ENCODE data around the gene MSX1. TPM values are rescaled to one million over a fixed set of nuclear protein-coding genes. Genes with fewer than 3 reads are reported as not detected.

The MSX1 gene
- total RNA-seq, 1 donor from 2014 or later, result not detected

GRCh38 chr4:4889781-4890180, 30.3 kb downstream of the MSX1 start:
- H3K9me3 ChIP-seq (ENCODE audit: low read depth), result no peaks in the 10 kb centered on the region
- no peaks in the 10 kb centered on the region for H3K79me2 ChIP-seq (ENCODE audit: low read depth)
- TF ChIP-seq, protein P1, sequence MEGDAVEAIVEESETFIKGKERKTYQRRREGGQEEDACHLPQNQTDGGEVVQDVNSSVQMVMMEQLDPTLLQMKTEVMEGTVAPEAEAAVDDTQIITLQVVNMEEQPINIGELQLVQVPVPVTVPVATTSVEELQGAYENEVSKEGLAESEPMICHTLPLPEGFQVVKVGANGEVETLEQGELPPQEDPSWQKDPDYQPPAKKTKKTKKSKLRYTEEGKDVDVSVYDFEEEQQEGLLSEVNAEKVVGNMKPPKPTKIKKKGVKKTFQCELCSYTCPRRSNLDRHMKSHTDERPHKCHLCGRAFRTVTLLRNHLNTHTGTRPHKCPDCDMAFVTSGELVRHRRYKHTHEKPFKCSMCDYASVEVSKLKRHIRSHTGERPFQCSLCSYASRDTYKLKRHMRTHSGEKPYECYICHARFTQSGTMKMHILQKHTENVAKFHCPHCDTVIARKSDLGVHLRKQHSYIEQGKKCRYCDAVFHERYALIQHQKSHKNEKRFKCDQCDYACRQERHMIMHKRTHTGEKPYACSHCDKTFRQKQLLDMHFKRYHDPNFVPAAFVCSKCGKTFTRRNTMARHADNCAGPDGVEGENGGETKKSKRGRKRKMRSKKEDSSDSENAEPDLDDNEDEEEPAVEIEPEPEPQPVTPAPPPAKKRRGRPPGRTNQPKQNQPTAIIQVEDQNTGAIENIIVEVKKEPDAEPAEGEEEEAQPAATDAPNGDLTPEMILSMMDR (IDR thresholded peaks at IDR 0.05), result no peak
- TF ChIP-seq EZH2phosphoT487 (IDR thresholded peaks at IDR 0.05) (no peak), EZH2 (IDR thresholded peaks at IDR 0.05) (no peak)
- no peaks in the 10 kb centered on the region for H3F3A ChIP-seq (ENCODE audit: low read depth)
- Mint-ChIP-seq H3K36me3 (no peaks in the 10 kb centered on the region), H3K4me1 (peaks cover 2% of the 10 kb centered on the region), H3K27ac (no peak overlapping the region), H3K9me3 (no peaks in the 10 kb centered on the region), H3K4me3 (no peak overlapping the region), H3K27me3 (ENCODE audit: insufficient read depth, low read depth) (peaks cover 7% of the 10 kb centered on the region)
- H3K4me2 ChIP-seq, result no peak overlapping the region
- H3K4me1 ChIP-seq, result no peaks in the 10 kb centered on the region
- no peaks in the 10 kb centered on the region for H4K20me1 ChIP-seq (ENCODE audit: low read depth)
- H3K4me3 ChIP-seq, result no peak overlapping the region
- DNase-seq (ENCODE audit: low spot score), result no peak
- H3K9ac ChIP-seq, result no peak overlapping the region
- no peak overlapping the region for H2AFZ ChIP-seq (replicated peaks)
- H3K27me3 ChIP-seq, result peaks cover 76% of the 10 kb centered on the region
- H3K27ac ChIP-seq, result no peak overlapping the region
- no peaks in the 10 kb centered on the region for H3K36me3 ChIP-seq

- Histone ChIP-seq H3K79me2 (ENCODE audit: low read depth) (no peaks in the 10 kb centered on the region), H3K4me2 (no peak overlapping the region), H3K4me1 (no peaks in the 10 kb centered on the region), H3K9ac (no peak overlapping the region), H2AFZ (replicated peaks) (no peak overlapping the region), H3K9me3 (ENCODE audit: low read depth) (no peaks in the 10 kb centered on the region), H3K27ac (no peak overlapping the region), H3K27me3 (peaks cover 74% of the 10 kb centered on the region), H3K4me3 (no peak overlapping the region), H3K36me3 (no peaks in the 10 kb centered on the region), H4K20me1 (ENCODE audit: low read depth) (no peaks in the 10 kb centered on the region), H3F3A (ENCODE audit: low read depth) (no peaks in the 10 kb centered on the region)
- TF ChIP-seq, protein P1 (IDR thresholded peaks at IDR 0.05), result no peak
- TF ChIP-seq EZH2phosphoT487 (IDR thresholded peaks at IDR 0.05) (no peak), EZH2 (IDR thresholded peaks at IDR 0.05) (no peak)
- H3K27ac Mint-ChIP-seq, result no peak overlapping the region
- H3K4me3 Mint-ChIP-seq, result no peak overlapping the region
- H3K4me1 Mint-ChIP-seq, result peaks cover 2% of the 10 kb centered on the region
- H3K27me3 Mint-ChIP-seq (ENCODE audit: insufficient read depth, low read depth), result peaks cover 7% of the 10 kb centered on the region
- H3K36me3 Mint-ChIP-seq, result no peaks in the 10 kb centered on the region
- H3K9me3 Mint-ChIP-seq, result no peaks in the 10 kb centered on the region
- DNase-seq (ENCODE audit: low spot score), result no peak
Observed at GRCh38 chr4:4890574-4891255, 31.2 kb downstream of the MSX1 start.

DNA sequence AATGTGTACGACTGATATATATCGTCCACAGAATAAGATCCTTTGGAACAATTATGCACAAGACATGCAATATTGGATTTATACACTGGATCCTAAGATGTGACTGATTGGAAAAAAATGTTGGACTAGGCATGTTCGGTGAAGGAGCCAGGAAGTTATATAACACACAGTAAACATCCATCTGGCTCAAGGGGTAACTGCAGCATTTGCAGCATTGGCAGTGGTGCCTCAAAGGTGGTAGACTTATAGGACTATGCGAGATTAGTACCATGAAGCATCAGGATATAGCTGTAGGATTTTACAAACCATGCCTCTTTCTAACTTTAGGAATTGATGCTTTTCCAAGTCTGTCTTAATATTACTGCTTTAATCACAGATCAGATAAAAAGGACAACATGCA, 34.3 kb downstream of the MSX1 start:
- peaks cover 58% of the 10 kb centered on the region for H3K27me3 ChIP-seq
- no peak overlapping the region for H3K9ac ChIP-seq
- Mint-ChIP-seq H3K36me3 (no peaks in the 10 kb centered on the region), H3K27me3 (ENCODE audit: insufficient read depth, low read depth) (peaks cover 5% of the 10 kb centered on the region), H3K27ac (no peak overlapping the region), H3K9me3 (no peaks in the 10 kb centered on the region), H3K4me3 (no peak overlapping the region), H3K4me1 (peaks cover 2% of the 10 kb centered on the region)
- H3K4me3 ChIP-seq, result no peak overlapping the region
- H3K27ac ChIP-seq, result no peak overlapping the region
- no peak for DNase-seq (ENCODE audit: low spot score)
- no peaks in the 10 kb centered on the region for H4K20me1 ChIP-seq (ENCODE audit: low read depth)
- TF ChIP-seq EZH2phosphoT487 (IDR thresholded peaks at IDR 0.05) (no peak), EZH2 (IDR thresholded peaks at IDR 0.05) (no peak)
- TF ChIP-seq, protein P1 (IDR thresholded peaks at IDR 0.05), result no peak
- H3K4me2 ChIP-seq, result no peak overlapping the region
- no peaks in the 10 kb centered on the region for H3K79me2 ChIP-seq (ENCODE audit: low read depth)
- H3K9me3 ChIP-seq (ENCODE audit: low read depth), result no peaks in the 10 kb centered on the region
- no peaks in the 10 kb centered on the region for H3K4me1 ChIP-seq
- H2AFZ ChIP-seq (replicated peaks), result no peak overlapping the region
- H3K36me3 ChIP-seq, result no peaks in the 10 kb centered on the region
- H3F3A ChIP-seq (ENCODE audit: low read depth), result no peaks in the 10 kb centered on the region

Data from neural progenitor cell (in vitro differentiated cells).